ENCODE data around the gene CACNG3.

Gene CACNG3

GRCh38 chr16:24246911-24247607 lies 9.1 kb upstream of the CACNG3 start:
- no peak overlapping the region for H3K4me3 ChIP-seq (ENCODE audit: low read depth, low read length)
- TF ChIP-seq, protein P1, sequence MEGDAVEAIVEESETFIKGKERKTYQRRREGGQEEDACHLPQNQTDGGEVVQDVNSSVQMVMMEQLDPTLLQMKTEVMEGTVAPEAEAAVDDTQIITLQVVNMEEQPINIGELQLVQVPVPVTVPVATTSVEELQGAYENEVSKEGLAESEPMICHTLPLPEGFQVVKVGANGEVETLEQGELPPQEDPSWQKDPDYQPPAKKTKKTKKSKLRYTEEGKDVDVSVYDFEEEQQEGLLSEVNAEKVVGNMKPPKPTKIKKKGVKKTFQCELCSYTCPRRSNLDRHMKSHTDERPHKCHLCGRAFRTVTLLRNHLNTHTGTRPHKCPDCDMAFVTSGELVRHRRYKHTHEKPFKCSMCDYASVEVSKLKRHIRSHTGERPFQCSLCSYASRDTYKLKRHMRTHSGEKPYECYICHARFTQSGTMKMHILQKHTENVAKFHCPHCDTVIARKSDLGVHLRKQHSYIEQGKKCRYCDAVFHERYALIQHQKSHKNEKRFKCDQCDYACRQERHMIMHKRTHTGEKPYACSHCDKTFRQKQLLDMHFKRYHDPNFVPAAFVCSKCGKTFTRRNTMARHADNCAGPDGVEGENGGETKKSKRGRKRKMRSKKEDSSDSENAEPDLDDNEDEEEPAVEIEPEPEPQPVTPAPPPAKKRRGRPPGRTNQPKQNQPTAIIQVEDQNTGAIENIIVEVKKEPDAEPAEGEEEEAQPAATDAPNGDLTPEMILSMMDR (IDR thresholded peaks at IDR 0.05; ENCODE audit: low read depth, low read length) = no peak
- TF ChIP-seq POLR2A (IDR thresholded peaks at IDR 0.05; ENCODE audit: extremely low read depth, insufficient read length) (no peak), MYC (IDR thresholded peaks at IDR 0.05; ENCODE audit: low read depth, low read length) (no peak)
- TF ChIP-seq, protein P2, sequence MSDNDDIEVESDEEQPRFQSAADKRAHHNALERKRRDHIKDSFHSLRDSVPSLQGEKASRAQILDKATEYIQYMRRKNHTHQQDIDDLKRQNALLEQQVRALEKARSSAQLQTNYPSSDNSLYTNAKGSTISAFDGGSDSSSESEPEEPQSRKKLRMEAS (IDR thresholded peaks at IDR 0.05; ENCODE audit: low read depth, low read length) = no peak
- DNase-seq (ENCODE audit: low read depth) = no peak

- DNase-seq (ENCODE audit: low read depth) = peak; percentile 65
- TF ChIP-seq, protein P2 (IDR thresholded peaks at IDR 0.05; ENCODE audit: low read depth, low read length) = no peak
- TF ChIP-seq POLR2A (IDR thresholded peaks at IDR 0.05; ENCODE audit: extremely low read depth, insufficient read length) (no peak), MYC (IDR thresholded peaks at IDR 0.05; ENCODE audit: low read depth, low read length) (no peak)
- TF ChIP-seq, protein P1 (IDR thresholded peaks at IDR 0.05; ENCODE audit: low read depth, low read length) = peak; percentile 67
Measured at GRCh38 chr16:24253192-24253591, 2.9 kb upstream of the CACNG3 start.

DNA sequence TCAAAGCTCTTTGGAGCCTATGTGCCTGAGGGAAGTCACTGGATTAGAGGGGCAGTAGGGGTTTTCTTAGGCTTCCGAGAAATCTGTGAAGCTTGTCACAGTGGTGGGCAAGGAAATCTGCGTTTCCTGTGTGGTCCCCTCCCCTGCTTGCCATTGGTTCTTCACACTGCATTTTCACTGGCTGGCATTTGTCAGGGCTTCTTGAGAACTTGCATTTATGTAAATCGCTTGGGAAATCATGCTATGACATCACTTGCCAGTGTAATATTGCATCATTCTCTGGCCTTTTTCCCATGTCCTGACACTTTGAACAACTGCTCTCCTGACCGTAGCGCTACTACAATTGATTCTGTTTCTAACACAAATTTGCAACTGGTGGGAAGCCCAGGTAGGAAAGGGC lies 1.8 kb downstream of the CACNG3 start:
- H3K4me3 ChIP-seq (ENCODE audit: low read depth, low read length) = no peak overlapping the region
- no peak for TF ChIP-seq MYC (IDR thresholded peaks at IDR 0.05; ENCODE audit: low read depth, low read length)
- TF ChIP-seq, protein P1 (IDR thresholded peaks at IDR 0.05; ENCODE audit: low read depth, low read length) = no peak
- no peak for TF ChIP-seq POLR2A (IDR thresholded peaks at IDR 0.05; ENCODE audit: extremely low read depth, insufficient read length)
- TF ChIP-seq, protein P2 (IDR thresholded peaks at IDR 0.05; ENCODE audit: low read depth, low read length) = no peak
- DNase-seq (ENCODE audit: low read depth) = no peak

More at GRCh38 chr16:24253192-24253591, 2.9 kb upstream of the CACNG3 start:
- H3K4me3 ChIP-seq (ENCODE audit: low read depth, low read length) = no peak overlapping the region

GRCh38 chr16:24258791-24259190 lies 2.7 kb downstream of the CACNG3 start:
- no peak for DNase-seq (ENCODE audit: low read depth)
- TF ChIP-seq, protein P2 (IDR thresholded peaks at IDR 0.05; ENCODE audit: low read depth, low read length) = no peak
- TF ChIP-seq, protein P1 (IDR thresholded peaks at IDR 0.05; ENCODE audit: low read depth, low read length) = no peak
- TF ChIP-seq MYC (IDR thresholded peaks at IDR 0.05; ENCODE audit: low read depth, low read length) = no peak
- no peak for TF ChIP-seq POLR2A (IDR thresholded peaks at IDR 0.05; ENCODE audit: extremely low read depth, insufficient read length)
- H3K4me3 ChIP-seq (ENCODE audit: low read depth, low read length) = no peak overlapping the region

DNA sequence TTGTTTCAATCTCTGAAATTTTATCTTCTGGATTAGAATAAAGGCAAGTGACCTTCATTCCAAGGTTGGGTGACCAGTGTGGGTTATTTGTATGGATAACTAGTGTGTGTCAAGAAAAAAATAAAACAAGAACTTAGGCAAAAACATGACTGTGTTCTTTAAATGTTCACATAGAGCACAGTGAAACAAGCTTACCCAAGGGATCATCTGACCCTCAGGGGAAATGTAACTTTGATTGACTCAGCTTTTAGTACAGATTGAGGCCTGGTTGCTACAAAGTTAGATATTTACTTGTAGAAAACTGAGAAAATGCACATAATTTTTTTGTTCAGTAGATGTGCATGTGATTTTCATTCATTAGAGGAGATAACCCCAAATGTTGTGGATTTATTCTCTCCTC lies 6.7 kb downstream of the CACNG3 start:
- no peak overlapping the region for H3K4me3 ChIP-seq (ENCODE audit: low read depth, low read length)
- DNase-seq (ENCODE audit: low read depth) = no peak
- TF ChIP-seq MYC (IDR thresholded peaks at IDR 0.05; ENCODE audit: low read depth, low read length) = no peak
- TF ChIP-seq, protein P2 (IDR thresholded peaks at IDR 0.05; ENCODE audit: low read depth, low read length) = no peak
- no peak for TF ChIP-seq POLR2A (IDR thresholded peaks at IDR 0.05; ENCODE audit: extremely low read depth, insufficient read length)
- TF ChIP-seq, protein P1 (IDR thresholded peaks at IDR 0.05; ENCODE audit: low read depth, low read length) = no peak

Measured in NB4 (cell line).